ENCODE measurements around the gene NFIC. TPM values are rescaled to one million over a fixed set of nuclear protein-coding genes. Genes with fewer than 3 reads are reported as not detected.

The NFIC gene
- total RNA-seq, 6 experiments from 2014 or later, result 186 to 219 (median 211) TPM

- Mint-ChIP-seq H3K27ac (peak overlapping the region; percentile 66), H3K4me3 (no peak overlapping the region), H3K36me3 (ENCODE audit: low read depth) (peaks cover 7% of the 10 kb centered on the region), H3K4me1 (ENCODE audit: low read depth) (peaks cover 22% of the 10 kb centered on the region; the same call in 1 of the 2 replicates), H3K9me3 (peaks cover 2% of the 10 kb centered on the region; the same call in 1 of the 2 replicates), H3K27me3 (ENCODE audit: insufficient read depth) (peaks cover 12% of the 10 kb centered on the region)
- no peak for DNase-seq
- TF ChIP-seq CTCF (IDR thresholded peaks at IDR 0.05), result no peak
Observed at GRCh38 chr19:3457528-3458228, 91.3 kb downstream of the NFIC start.

GRCh38 chr19:3458229-3459088 is 92.1 kb downstream of the NFIC start:
- TF ChIP-seq CTCF (IDR thresholded peaks at IDR 0.05), result no peak
- Mint-ChIP-seq H3K36me3 (ENCODE audit: low read depth) (peaks cover 10% of the 10 kb centered on the region), H3K27ac (peak overlapping the region; percentile 56), H3K27me3 (ENCODE audit: insufficient read depth) (peaks cover 11% of the 10 kb centered on the region), H3K9me3 (peaks cover 3% of the 10 kb centered on the region; the same call in 1 of the 2 replicates), H3K4me3 (peak overlapping the region; percentile 17; the same call in 1 of the 2 replicates), H3K4me1 (ENCODE audit: low read depth) (peaks cover 22% of the 10 kb centered on the region; the same call in 1 of the 2 replicates)
- DNase-seq, result no peak

- Mint-ChIP-seq H3K4me1 (ENCODE audit: low read depth) (peaks cover 22% of the 10 kb centered on the region; the same call in 1 of the 2 replicates), H3K27ac (peak overlapping the region; percentile 56), H3K4me3 (no peak overlapping the region), H3K9me3 (peaks cover 3% of the 10 kb centered on the region; the same call in 1 of the 2 replicates), H3K27me3 (ENCODE audit: insufficient read depth) (peaks cover 11% of the 10 kb centered on the region), H3K36me3 (ENCODE audit: low read depth) (peaks cover 10% of the 10 kb centered on the region)
- DNase-seq, result peak; percentile 65
- TF ChIP-seq CTCF (IDR thresholded peaks at IDR 0.05), result no peak
Observed at GRCh38 chr19:3459089-3459881, 92.9 kb downstream of the NFIC start.

- peak overlapping the region; percentile 18; the same call in 1 of the 2 replicates for H3K27ac Mint-ChIP-seq
- no peak for DNase-seq
- peaks cover 10% of the 10 kb centered on the region for H3K36me3 Mint-ChIP-seq (ENCODE audit: low read depth)
- peaks cover 22% of the 10 kb centered on the region; the same call in 1 of the 2 replicates for H3K4me1 Mint-ChIP-seq (ENCODE audit: low read depth)
- H3K4me3 Mint-ChIP-seq, result no peak overlapping the region
- H3K27me3 Mint-ChIP-seq (ENCODE audit: insufficient read depth), result peaks cover 11% of the 10 kb centered on the region
- peaks cover 3% of the 10 kb centered on the region; the same call in 1 of the 2 replicates for H3K9me3 Mint-ChIP-seq
- no peak for TF ChIP-seq CTCF (IDR thresholded peaks at IDR 0.05)
Observed at GRCh38 chr19:3459965-3460582, 93.7 kb downstream of the NFIC start.
